RPMI7951 (cell line): Measurements from ENCODE around the gene ATXN1L. TPM values are rescaled to one million over a fixed set of nuclear protein-coding genes. Genes with fewer than 3 reads are reported as not detected.
A peak's percentile ranks its signal among the peaks of the same experiment; 100 is the strongest.
"Not testable (repeated sequence)": the region's sequence is repeated elsewhere in the genome, so short reads cannot be mapped to it uniquely, and the experiment has no call there.

Experiments
- DNase-seq: peaks from one replicate; pipeline ENCODE4 v3.0.0-alpha.2; 2012; ENCODE audit warnings: low read depth
- total RNA-seq: library from RNA; depleted of rRNA; stranded (reverse); fragments of >200 nt; shearing (Covaris generic); gene quantifications from 2 replicates; pipeline ENCODE4 v1.2.3, GENCODE V29; 2014; rRNA removed

The ATXN1L gene
- total RNA-seq, 1 experiment from 2014 or later: 8.8 TPM

DNA sequence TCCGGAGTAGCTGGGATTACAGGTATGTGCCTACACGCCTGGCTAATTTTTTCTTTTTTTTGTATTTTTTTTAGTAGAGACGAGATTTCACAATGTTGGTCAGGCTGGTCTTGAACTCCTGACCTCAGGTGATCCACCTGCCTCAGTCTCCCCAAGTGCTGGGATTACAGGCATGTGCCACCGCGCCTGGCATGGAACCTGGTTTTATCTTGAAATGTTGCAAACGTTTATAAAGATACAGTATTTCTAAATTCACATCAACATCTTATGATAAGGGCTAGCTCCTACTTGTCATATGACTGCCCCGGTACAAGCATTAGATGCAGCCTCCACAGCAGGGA is 48.1 kb downstream of the ATXN1L start:
- DNase-seq: no peak

DNA sequence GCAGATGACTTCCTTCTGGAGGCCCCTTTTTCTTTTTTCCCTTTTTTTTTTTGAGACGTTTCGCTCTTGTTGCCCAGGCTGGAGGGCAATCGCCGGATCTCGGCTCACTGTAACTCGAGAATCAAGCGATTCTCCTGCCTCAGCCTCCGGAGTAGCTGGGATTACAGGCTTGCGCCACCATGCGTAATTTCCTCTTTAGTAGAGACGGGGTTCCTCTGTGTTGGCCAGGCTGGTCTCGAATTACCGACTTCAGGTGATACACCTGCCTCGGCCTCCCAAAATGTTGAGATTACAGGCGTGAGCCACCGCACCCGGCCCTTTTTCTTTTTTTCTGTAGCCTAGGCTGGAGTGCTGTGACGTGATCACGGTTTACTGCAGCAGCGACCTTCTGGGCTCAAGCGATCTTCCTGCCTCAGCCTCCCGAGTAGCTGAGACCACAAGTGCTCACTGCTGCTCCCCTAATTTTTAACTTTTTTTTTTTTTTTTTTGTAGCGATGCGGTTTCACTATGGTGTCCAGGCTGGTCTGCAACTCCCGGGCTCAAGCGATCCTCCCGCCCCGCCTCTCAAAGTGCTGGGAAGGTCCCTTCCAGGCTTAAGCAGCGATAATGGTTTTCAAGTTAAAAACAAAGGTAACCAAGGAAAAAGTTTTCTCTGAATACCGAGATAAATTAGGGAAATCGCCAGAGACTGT is 48.6 kb downstream of the ATXN1L start:
- peak; percentile 71 for DNase-seq

DNA sequence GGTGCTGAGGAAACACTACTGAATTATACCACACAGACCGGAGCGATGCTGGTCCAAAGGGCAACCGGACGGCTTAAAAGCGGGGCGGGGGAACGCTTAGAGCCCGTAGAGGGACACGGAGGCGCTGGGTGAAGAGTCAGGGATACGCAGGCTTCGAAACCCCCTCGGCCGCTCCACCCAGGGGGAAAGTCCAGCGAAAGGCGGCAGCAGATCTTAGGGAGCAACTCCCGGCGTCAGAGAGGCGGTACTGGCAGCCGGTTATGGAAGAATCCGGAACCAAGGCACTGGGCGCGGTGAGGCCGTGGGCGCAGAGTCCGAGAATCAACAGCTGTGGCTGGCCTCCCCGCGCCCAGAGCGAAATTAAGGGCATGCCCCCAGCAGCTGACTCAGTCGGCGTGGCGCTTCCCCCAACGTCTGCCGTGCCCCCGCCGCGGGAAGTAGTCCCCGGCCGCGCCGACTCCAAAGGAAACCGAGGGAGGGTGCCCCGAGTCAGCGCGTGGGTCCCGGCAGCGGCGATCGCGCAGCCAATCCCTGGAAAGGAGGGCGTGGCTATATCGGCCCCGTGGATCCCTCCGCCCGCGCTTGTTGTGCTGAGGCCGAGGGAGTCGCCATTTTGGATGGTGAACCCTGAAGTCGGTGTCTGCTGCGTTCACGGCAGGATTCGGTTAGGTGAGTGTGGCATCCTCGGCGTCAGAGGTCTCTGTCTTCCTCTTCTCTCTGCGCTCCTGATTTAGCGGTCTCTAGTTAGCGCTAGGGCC is 49.3 kb downstream of the ATXN1L start, which contains the start of gene IST1:
Gene IST1 (plus strand): TSS at position 611 of the 758 bp plus-strand sequence. CDS start 20,110 bp downstream, outside the sequence.
- peak; percentile 99 for DNase-seq

DNA sequence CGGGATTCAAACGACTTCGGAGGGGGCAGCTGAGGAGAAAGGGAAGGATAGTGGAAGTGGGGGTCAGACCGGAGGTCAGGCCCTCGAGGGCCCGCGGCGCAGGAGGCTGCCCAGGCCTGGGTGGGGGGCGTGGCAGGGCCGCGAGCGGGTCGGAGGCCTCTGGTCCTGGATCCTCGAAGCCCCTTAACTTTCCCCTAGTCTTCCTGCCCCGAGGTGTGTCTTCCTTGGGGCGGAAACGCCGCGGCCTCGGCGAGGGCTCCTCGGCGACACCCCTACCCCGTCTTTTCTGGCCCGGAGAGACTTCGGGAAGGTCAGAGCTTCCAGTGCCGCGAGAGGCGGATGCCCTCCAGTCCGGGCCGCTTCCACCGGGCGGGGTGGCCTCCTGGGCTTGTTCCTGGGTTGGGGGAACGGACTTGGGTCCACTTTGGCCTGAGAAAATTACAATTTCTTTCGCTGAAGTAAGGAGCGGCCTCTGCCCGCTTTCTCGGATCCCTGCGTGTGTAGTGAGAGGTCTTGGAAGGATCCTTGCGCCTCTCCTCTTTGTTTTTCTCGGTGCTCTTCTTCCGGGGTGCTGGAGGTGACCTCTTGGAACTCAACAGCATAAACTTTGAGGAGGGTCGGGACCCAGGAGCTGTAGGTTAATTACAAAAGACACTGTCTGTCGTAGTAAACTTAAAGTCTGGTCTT is 50.0 kb downstream of the ATXN1L start:
- DNase-seq: peak; percentile 42

DNA sequence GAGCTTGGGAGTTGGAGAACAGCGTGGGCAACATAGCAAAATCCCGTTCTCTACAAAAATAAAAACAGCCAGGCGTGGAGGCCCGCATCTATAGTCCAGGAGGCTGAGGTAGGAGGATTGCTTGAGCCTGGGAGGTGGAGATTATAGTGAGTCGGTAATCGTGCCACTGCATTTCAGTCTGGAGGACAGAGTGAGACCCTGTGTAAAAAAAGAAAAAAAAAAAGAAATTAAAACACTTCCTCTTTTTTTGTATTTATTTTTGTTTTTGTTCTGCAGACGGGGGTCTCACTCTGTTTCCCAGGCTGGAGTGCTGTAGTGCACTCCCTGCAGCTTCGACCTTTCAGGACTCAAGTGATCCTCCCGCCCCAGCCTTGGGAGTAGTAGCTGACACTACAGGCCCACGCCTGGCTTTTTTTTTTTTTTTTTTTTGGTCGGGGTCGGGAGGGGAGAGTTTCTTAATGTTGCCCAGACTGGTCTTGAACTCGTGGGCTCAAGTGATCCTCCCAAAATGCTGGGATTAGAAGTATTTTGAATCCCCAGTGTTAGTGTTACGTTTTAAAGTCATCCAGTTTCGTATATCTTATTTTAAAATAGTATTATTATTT is 51.1 kb downstream of the ATXN1L start:
- no peak for DNase-seq

DNA sequence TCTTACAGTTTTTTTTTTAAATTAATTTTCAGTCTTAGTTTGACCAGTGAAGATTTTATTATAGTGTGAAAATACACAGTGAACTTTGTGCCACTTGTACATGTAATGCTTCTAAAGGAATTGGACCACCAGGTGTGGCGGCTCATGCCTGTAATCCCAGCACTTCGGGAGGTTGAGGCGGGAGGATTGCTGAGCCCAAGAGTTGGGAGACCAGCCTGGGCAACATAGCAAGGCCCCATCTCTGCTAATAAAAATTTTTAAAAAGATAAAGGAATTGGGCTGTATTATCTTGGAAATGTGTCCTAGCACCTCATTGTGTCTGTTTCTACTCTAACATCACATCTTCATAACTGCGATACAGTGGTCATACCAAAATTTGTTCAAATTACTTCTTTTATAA is 53.4 kb downstream of the ATXN1L start:
- no peak for DNase-seq

DNA sequence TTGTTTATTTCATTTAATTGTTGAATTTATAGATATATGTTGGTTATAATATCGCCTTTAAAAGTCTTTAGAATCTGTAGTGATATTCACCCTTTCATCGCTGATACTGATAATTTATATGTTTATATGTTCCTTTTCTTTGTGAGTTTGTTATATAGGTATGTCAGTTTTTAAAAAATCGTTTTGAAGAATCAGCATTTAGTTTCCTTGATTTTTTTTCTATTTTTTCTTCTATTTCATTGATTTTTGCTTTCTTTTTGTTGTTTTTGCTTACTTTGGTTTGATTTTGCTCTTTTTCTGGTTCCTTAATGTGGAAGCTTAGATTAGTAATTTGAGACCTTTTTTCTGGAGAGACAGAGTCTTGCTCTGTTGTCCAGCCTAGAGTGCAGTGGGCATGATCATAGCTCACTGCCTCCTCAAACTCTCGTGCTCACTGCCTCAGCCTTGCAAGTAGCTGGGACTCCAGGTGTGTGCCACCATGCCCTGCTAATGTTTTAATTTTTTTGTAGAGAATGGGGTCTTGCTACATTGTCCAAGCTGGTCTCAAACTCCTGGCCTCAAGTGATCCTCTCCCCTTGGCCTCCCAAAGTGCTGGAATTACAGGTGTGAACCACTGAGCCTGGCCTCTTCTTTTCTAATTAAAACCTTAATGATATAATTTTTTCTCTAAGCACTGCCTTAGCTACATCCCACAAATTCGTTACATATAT is 57.0 kb downstream of the ATXN1L start:
- DNase-seq: no peak

DNA sequence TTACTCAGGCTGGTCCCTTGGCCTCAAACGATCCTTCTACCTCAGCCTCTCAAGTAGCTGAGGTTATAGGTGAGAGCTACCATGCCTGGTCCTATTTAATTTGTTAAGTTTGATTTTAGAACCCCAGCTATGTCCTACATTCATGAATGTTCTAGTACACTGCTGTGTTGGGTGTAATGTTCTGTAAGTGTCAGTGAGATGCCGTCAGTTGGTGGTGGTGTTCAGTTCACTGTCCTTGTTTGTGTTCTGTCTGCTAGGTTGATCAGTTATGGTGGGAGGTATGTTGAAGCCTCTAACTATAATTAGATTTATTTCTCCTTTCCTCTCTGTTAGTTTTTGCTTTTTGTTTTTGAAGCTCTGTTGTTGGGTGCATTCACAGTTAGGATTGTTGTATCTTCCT is 57.8 kb downstream of the ATXN1L start:
- no peak for DNase-seq

DNA sequence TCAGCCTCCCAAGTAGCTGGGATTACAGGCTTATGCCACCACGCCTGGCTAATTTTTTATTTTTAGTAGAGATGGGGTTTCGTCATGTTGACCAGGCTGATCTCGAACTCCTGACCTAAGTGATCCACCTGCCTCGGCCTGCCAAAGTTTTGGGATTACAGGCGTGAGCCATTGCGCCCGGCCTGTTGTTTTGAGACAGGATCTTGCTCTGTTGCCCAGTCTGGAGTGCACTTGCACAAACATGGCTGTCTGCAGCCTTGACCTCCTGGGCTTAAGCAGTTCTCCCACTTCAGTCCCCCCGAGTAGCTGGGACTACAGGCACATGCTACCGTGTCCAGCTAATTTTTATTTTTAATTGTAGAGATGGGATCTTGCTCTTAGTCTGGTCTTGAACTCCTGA is 58.5 kb downstream of the ATXN1L start:
- no peak for DNase-seq

DNA sequence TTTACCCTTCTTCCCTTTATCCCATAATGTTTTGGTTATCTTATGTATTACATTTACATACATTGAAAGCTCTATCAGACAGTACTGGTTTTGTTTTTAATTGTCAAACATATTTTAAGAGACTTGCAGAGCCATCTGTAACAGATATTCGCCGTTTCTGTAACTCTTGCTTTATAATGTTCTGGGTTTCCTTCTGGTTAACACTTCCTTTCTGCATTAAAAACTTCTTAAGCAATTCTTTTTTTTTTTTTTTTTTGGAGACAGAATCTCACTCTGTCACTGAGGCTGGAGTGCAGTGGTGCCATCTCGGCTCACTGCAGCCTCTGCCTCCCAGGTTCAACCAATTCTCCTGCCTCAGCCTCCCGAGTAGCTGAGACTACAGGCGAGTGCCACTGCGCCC is 60.0 kb downstream of the ATXN1L start:
- DNase-seq: not testable (repeated sequence)

Other genes with a start within 250 kb of the ATXN1L start
- gene MARVELD3, start 219.8 kb upstream of the ATXN1L start, total RNA-seq: not detected in 2 replicates
- 6.6 and 6.7 TPM in 2 replicates for gene PHLPP2, start 121.3 kb upstream of the ATXN1L start, total RNA-seq
- gene AP1G1, start 37.1 kb upstream of the ATXN1L start, total RNA-seq: 42.3 and 50.7 TPM in 2 replicates
- gene ZNF821, start 38.2 kb downstream of the ATXN1L start, total RNA-seq: 3.4 and 3.8 TPM in 2 replicates
- 160 and 186 TPM in 2 replicates for gene IST1, start 49.6 kb downstream of the ATXN1L start, total RNA-seq
- not detected in 2 replicates for gene PKD1L3, start 154.4 kb downstream of the ATXN1L start, total RNA-seq
- 7.2 and 10.0 TPM in 2 replicates for gene DHODH, start 162.8 kb downstream of the ATXN1L start, total RNA-seq
- gene HP, start 208.5 kb downstream of the ATXN1L start, total RNA-seq: not detected in 2 replicates
- not detected in 2 replicates for gene HPR, start 217.2 kb downstream of the ATXN1L start, total RNA-seq
- gene TXNL4B, start 247.6 kb downstream of the ATXN1L start, total RNA-seq: 12.6 and 13.2 TPM in 2 replicates
- 35.6 and 40.0 TPM in 2 replicates for gene DHX38, start 247.9 kb downstream of the ATXN1L start, total RNA-seq